Activated naive CD4-positive, alpha-beta T cell treated with Interleukin-2 at 50 U/mL for 16 hours (primary cell): ENCODE data around the gene HOXB2.
A peak's percentile ranks its signal among the peaks of the same experiment; 100 is the strongest.

Source experiments
- DNase-seq: peaks from one replicate; pipeline ENCODE4 v3.0.0-alpha.2; 2020

Gene HOXB2

DNA sequence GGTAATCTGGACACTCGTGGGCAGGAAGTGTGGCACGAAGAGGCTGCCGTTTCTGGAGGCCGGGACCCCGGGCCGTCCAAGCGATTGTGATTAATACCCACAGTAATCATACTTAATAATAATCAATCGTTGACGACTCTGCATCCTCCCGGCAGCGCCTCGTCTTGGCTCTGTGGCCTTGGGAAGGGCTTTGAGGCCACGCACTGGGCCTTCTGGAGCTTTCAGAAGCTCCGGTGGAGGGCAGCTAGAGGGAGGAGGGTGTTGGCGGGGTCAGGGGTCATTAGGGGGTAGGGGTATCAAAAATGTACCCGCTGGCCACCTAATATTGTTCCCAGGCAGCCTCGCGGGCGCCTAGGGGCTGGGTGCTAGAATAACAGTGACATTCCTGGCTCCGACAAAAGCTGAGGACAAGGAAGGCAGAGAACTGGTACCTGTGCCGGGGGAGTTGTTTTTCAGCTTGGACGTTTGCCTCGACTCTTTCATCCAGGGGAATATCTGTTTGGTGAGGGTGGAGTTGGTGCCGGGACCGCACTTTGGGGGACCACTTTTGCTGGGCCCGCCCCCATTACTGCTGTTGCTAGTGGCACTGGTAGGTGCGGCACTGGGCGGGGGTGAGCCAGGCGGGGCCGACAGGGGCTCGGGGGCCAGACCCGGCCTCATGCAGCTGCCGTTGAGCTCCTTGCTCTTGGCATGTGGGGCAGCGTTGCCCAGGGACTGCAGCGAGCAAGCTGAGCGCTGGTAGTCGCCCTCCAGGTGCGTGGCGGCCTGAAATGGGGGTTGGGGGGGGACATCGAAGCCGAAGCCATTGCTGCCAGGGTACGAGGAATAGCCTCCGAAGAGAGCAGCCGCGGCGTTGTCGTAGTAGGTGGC, 6.9 kb upstream of the HOXB2 start:
- DNase-seq = no peak

DNA sequence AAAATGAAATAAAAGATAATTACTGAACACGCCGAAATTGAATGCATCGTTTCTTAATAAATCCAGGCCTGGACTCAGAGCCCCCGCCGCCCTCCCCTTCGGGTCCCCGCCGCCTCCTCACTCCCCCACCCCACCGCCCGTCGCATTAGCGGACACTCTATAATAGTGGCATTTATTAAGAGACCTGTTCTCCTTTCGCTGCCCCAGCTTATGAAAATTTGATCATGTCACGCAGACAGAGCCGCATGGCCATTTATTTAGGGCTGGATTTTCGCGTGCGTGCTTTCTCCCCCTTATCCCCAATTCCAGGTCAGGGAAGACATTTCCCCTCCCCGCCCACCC, 6.3 kb upstream of the HOXB2 start:
- DNase-seq = no peak

DNA sequence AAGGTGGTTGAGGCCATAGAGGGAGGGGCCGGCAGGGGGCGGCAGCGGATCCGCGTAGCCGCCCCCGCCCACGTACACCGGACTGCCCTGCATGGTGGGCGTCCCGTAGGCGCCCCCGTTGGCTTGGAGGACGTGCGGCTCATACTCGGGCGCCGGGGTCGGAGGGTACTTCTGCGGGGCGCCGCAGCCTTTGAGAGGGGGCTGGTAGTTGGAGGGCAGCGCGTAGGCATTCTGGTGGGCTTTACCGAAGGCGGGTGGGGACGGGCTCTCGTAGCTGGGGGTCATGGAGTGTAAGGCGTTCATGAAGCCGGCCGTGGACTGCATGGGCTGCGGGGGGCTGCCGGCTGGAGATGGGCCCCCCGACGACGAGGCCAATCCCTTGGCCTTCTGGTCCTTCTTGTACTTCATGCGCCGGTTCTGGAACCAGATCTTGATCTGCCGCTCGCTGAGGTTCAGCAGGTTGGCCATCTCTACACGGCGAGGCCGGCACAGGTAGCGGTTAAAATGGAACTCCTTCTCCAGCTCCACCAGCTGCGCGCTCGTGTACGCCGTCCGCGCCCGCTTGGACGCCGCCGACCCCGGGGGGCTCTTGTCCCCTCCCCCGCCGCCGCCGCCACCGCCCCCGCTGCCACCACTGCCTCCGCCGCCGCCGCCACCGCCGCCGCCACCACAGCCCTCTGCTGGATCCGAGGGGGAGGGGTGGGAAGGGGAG, 5.7 kb upstream of the HOXB2 start:
- DNase-seq = no peak

DNA sequence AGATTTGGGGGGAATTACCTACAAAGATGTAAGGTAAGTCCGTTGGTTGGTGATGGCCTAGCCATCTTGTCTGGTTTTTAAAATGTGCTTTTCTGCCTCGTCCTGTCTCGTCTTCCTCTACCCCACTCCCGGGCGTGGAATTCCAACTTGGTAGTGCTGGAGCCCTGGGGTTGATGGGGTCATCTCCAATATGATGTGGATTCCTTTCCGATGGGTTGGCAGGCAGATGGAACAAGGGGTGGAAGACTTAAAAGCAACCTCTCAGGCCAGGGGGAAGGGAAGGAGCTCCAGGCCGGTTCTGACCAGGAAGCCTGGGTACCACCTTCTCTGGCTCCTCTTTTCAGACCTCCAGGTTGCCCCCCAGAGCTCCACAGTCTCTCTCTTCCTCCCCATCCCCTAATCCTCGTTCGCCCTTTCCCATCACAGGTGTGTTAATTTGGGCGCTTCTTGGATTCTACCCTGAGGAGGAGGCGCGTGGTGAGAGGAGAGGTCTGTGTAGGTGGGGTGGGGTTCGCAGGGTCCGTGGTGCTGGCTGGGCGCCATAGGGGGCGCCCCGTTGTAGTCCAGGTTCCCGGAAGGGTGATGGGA, 5.1 kb upstream of the HOXB2 start:
- no peak for DNase-seq

DNA sequence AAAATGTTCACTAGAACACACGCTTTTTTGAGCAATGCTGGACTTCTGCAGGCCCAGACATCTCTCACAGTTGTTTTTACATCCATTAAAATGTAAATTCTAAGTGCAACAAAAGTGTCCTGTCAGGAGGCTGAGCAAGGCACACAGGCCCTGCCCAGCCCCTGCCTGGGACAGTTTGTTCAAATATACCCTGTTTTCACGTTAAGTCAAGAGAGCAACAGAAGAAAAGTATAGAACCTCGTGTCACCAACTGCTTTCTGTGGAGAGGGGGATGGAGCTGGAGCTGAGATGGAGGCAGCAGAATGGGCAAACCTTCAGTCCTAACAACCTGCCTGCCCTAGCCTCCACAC, 4.3 kb upstream of the HOXB2 start:
- no peak for DNase-seq

DNA sequence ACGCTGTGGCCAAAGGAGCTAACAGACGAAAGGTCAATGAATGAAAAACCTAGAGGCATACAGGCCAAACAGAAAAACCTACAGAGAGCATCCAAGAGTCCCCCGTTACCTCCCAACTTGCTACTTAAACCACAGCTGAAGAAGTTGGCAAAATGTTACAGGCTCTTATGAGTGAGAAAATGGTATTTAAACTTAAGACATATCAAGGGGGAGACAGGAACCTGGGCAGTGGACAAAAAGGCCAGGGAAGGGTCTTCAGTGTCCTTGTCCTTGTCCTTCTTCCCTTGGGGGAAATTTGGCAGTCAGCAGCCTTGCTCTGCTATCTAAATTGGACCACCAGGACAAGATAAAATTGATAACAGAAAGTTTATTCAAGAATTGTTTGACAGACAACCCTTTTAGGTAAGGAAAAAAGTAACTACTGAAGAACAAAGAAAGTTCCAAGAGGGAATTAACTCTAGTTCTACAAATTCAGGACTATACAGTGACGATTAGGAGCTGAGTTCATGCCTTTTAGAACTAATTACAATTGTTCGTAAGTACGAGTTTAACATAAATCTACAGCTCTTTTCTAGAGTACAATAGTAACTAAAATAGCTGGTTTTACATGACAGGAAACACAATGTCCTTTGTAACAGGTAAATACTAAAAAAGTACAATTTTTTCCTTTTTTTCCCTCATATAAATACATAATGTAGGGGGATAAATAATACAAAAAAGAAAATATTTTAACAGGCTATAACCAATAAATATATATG, 3.8 kb upstream of the HOXB2 start:
- DNase-seq = no peak

DNA sequence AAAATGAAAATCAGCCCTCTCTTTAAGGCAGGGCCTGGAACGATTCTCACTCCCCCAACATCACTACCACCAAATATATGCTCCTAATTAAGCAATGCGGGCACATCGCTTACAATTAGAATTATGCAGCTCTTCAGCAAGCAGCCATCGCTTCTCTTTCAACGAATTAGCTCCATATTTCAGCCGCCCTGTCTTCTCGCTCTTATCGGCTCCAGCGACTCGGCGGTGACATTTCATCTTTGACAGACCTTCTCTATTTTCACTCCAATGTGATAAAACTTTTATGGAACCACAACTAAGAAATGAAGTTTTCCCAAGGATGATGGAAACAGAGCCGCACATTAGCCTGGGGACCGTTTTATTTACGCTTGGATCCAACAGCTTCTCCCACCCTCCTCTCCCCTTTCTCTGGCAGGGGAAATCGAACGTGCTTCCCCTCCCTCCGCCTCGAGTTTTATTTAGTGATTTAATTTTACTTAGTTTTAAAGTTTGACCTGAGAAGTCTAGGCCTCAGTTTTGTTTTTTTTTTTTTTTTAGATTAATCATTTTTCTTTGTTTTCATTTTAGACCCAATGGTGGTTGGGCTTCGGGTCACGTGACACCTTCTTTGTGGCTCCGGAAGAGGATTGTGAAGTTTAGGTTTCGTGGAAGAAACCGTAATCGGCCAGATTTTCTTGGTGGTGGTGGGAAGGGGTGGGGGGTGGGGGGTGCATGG, 3.1 kb upstream of the HOXB2 start:
- peak; percentile 42 for DNase-seq

DNA sequence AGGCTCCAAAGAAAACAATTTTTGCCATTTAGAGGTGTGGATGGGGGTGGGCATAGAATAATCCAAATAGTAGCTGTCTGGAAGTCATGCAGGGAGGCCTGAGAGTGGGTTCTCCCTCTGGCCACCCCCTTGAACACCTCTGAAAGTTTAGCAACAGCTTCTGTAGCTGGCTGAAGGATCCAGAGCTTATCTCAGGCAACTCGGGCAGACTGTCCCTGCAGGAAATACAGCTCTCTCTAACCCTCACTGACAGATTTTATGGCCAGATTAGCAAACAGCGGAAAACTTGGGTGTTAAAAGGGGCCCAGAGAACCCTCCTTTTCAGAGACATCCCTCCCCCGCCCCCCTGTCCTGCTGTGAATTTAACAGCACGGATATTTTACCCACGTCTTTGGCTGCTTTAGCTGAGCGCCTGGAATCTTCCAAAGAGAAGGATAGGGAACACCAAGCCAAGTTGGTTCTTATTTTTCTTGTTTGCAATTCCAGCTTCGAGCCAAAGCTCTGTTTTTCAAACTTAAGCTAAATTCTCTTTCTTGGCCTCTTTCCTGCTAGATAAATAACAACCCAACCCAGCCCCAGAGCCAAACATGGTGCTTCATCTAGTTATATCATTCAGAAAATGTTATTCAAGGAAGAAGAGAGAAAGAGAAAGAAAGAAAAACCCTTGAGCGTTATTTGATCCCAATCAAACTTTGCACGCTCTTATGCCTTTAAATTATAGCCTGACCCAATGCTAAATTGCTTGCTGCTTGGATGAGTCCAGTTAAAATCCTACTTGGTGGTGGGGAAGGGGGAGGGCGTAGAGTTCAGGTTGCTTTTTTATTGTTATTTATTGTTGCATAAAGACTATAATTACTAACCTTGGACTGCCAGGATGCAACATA, 2.3 kb upstream of the HOXB2 start:
- DNase-seq = no peak

DNA sequence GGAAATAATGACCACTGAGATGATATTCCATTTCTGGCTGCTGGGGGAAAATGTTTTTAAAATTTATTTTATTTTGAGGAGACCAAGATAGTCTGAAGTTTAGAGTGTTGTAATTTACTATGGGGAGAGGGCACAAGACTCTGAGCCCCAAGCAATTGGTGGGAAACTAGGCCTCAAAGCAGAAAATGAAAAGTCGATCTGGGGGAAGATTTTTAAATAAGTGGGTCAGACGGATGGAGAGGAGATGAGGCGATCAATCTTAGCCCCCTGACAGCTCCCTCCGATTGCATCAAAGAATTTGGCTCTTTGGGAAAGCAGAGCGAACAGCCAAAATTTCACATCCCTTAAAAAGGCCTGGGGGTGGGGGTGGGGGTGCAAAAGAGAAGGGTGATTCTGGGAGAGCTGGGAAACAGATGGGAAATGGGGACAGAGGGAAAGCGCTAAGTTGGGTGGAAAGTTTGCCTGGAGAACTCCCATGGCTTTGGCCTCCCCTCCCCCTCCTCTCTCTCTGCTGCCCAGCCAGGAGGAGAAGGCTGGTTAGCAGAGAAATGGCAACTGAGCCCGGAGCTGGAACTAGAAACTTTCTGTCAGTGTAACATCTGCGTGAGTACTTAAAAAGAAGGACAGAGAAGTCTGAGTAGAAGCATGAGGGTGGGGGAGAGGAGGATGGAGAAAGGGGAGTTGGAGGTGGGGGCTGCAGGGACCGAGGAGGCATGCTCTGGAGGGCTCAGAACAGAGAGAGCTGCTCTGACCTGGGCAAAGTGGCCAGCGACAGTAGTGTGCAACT, 1.4 kb upstream of the HOXB2 start:
- DNase-seq = no peak

DNA sequence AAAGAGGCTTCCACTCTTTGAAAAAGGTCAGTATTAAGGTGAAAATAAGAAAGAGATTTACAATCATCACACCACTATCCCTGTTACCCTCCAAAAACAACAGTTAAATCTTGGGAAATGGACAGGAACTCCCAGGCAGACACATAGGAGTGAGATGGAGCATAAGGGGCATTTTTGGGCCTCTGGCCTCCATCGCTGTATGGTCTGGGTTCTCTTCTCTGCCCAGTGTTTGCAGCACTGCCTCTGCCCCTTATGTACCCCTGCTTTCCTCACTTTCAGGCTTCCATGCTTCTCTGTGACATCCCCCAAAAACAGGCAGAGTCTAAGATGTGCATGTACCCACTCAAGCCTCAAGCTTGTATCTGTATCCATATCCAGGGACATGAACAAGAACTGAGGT, 630 bp upstream of the HOXB2 start:
- DNase-seq = no peak

DNA sequence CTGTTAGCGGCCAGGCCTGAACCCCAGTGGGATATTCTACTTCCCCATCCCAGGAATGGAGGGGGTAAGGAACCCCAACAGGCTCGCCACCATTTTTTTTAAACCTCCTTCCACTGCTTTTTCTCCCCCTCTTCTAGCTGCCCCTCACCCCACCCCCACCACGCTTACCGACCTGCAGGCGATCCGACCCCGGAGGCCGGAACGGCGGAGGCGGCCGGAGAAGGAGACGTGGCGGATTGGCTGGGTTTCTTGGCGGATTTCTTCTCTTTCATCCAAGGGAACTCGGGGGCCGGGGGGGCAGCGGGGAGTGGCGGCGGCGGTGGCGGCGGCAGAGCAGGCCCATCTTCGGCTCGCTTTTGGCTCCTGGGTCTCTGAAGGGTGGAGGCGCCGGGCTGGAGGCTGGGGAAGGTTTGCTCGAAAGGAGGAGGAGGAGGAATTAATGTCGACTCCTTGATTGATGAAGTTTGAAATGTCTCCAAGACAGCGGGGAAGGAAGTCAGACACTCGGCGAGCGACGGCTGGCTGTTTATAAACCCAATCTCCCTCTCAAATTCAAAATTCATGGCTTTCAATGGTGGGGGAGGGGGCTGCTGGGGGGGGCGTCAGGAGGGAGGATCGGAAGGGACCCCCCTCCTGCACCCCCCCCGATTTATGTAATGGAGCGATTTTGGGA, 424 bp downstream of the HOXB2 start:
- peak; percentile 38 for DNase-seq

DNA sequence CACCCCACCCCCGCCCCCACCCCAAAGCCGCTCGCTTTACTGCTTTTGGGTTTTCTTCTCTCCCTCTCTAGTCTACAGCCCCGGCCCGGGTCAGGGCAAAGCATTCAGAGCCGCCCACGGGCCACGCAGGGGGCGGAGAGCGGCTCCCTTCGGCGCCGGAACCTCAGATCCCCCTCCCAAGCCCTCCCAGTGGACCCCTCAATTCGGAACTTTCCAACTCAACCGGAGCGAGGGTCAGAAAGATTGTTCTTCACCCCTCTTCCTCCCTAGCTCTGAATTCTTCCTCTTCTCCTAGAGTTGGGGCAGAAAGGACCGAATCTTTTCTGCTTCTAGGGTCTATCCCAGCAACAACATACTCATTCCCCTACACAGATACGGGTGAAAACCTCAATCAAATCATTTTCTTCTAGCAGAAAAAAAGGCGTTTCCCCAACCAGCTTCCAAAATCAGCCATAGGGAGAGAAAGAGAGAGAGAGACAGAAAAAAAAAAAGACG, 1.0 kb downstream of the HOXB2 start:
- peak; percentile 60 for DNase-seq

DNA sequence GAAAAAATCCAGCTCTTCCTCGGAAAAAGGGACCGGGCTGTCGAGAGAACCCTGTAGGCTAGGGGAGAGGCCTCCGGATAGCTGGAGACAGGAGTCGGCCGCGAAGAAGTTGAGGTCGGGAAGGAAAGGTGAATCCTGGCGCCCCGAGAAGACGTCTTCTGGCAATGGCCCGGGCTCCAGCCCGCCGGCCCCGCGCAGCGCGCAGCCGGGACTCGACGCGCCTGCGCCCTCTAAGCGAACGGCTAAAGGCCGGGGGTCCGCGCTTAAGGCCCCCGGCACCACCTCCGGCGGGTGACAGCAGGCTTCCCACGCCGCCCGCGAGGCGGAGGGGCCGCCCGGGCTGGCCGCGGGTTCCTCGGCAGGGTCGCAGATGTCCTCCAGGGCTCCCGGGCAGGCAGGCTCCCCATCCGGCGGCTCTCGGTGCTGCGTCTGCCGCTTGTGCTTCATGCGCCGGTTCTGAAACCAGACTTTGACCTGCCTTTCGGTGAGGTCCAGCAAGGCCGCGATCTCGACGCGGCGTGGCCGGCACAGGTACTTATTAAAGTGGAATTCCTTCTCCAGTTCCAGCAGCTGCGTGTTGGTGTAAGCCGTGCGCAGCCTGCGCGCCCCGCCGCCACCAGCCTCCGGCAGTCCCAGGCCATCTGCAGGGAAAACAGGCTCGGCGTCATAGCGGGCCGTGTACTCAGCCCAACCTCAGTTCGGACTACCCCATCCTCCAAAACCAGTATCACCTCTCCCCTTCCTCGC, 1.6 kb downstream of the HOXB2 start:
- peak; percentile 62 for DNase-seq

DNA sequence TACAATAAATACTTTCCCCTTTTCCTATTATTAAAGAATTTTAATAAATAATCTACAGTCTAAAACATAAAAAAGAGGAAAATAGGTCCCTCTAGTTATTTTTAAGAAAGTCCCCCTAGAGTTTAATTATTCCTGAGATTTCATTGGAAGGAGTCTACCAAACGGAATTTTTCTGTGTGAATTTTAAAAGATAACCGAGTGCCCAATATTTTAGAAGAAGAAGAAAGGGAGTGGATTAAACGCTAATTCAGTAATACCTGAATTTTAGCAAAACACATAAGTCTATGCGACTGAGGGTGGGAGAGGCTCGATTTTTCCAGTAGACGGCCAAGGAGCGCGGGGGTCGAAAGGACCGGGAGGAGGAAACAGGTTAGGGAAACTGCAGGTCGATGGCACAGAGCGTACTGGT, 2.2 kb downstream of the HOXB2 start:
- DNase-seq = no peak

DNA sequence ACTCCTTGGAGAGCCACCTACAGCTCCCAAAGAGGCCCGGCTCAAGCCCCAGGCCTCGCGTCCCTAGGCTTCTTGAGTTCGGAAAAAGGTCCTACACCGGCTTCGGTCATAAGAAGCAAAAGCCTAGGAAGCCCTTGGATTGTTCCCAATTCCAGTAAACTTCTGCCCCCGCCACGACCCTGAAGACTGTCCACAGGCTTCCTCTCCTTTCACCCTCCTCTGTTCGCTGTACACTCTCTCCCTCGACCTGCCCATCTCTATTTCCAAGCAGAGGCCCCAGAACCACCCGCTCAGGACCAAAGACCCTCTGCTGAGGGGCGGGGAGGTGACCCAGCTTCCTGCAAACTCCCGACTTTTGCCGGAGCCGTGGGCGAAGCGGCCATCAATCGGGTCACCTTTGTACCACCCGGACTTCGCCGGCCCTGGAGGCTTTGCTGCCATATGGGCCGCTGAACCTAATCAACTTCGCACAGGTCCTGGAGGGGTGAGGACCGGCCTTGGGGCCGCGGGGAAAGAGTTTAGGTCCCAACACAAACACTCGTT, 2.7 kb downstream of the HOXB2 start:
- peak; percentile 31 for DNase-seq

DNA sequence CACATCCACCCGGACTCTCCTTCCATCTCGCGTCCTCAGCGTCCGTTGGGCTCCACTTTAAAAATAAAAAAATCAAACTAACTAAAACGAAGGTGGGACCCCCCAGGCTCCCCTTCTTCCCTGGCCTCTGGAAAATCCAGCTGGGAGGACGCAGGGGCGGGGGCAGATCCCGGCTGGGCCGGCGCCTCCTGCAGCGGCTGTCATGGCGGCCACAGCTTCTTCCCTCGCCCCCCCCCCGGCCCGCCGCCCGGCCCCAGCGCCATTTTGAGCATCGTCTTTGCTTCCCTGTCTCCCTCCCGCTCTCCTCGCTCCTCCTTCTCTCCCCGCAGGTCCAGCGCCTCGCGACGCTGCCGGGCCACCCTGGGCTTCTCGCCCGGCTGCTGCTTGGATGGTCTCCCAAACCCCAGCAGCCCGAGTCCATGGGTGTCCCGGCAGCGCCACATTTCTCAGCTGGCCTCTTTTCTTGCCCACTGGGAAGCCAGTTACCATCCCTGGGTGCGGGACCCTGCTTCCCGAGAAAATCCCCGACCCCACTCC, 3.3 kb downstream of the HOXB2 start:
- peak; percentile 38 for DNase-seq

DNA sequence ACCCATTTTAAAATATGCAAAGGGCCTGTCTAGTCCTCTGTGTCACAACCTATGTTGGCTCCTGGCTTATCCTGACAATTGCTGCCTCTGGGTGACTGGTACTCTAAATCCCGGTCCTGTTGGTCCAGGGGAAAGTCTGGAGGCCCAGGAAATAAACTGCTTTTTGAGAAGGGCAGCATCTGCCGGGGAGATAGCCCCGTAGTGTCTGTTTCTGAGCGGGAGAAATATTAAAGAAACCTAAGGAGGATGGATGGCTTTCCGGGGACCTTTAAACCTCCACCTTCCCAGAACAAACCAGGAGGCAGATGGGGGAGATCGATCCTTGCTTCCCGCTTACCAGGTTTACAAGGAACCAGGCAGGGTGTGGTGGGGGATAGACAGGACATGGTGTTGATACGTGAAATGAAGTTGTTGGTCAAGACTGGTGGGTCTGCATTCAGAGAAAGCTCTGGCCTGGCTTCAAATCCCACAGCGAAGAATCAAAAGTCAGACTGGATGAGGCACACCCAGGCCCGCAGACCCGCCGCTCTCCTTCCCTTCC, 3.8 kb downstream of the HOXB2 start:
- DNase-seq = peak; percentile 9

DNA sequence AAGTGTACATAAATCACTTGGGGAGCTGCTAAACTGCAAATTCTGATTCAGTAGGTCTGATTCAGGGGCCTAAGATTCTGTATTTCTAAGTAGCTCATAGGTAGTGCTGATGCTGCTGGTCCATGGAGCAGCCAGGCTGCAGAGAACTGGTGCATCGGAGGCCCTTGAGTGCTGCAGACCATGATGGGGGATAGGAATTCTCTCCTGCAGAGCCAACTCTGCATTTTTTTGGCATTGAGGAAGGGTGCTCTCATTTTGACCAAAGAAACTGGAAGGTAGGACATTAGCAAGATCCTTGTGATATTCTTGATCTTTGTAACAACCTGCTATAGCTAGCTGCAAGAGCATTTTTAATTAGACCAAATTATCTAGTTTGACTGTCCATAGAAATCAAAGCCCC, 4.7 kb downstream of the HOXB2 start:
- DNase-seq = no peak

DNA sequence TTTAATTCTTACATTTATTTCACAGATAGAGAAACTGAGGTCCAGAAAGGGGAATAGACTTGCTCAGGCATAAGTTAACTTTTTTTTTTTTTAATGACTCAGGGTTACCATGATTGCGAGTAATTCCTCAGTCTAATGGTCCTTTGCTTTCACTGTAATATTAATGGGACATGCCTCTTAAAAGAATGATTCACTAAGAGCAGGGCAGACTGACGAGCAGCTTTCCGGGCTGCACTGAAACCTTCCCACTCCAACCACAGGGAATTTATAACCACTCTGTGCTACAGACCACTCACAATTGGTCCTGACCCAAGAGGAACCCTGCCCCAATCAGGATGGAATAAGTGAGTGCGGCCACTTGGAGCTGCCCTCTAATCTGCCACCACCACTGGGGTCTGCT, 5.7 kb downstream of the HOXB2 start:
- no peak for DNase-seq
